HepG2 (cell line): ENCODE results near the gene CD4. TPM values are rescaled to one million over a fixed set of nuclear protein-coding genes. Genes with fewer than 3 reads are reported as not detected.

Experiments used
- AHR ChIP-seq: IDR thresholded peaks from 2 replicates; pipeline ENCODE4 v1.6.1; 2018; ENCODE audit warnings: missing genetic modification reagents, missing compliant biosample characterization
- E2F2 ChIP-seq: sonication (generic); formaldehyde crosslinking; IDR thresholded peaks from 2 replicates; pipeline ENCODE4 v1.4.0; 2020; ENCODE audit warnings: missing genetic modification reagents, borderline replicate concordance
- ISL2 ChIP-seq: sonication (generic); formaldehyde crosslinking; IDR thresholded peaks from 2 replicates; pipeline ENCODE4 v1.5.0; 2020; ENCODE audit warnings: missing genetic modification reagents
- KMT2B ChIP-seq: IDR thresholded peaks from 2 replicates; pipeline ENCODE4 v1.6.1; 2016; ENCODE audit warnings: missing genetic modification reagents, missing compliant biosample characterization
- MLLT10 ChIP-seq: sonication (generic); formaldehyde crosslinking; IDR thresholded peaks from 2 replicates; pipeline ENCODE4 v1.4.0; 2020; ENCODE audit warnings: missing genetic modification reagents
- NAIF1 ChIP-seq: sonication (generic); formaldehyde crosslinking; IDR thresholded peaks from 2 replicates; pipeline ENCODE4 v1.5.0; 2020; ENCODE audit warnings: mild to moderate bottlenecking, missing genetic modification reagents, borderline replicate concordance
- NPAS2 ChIP-seq: sonication (generic); formaldehyde crosslinking; IDR thresholded peaks from 2 replicates; pipeline ENCODE4 v1.8.0; 2022; ENCODE audit warnings: mild to moderate bottlenecking, missing genetic modification reagents, borderline replicate concordance
- SAP130 ChIP-seq: IDR thresholded peaks from 2 replicates; pipeline ENCODE4 v1.6.1; 2016; ENCODE audit warnings: low read depth
- SOX5 ChIP-seq: IDR thresholded peaks from 2 replicates; pipeline ENCODE4 v1.6.1; 2016; ENCODE audit warnings: borderline replicate concordance
- TOPORS ChIP-seq: sonication (generic); formaldehyde crosslinking; IDR thresholded peaks from 2 replicates; pipeline ENCODE4 v1.8.0; 2023; ENCODE audit warnings: mild to moderate bottlenecking, missing genetic modification reagents
- YEATS2 ChIP-seq: sonication (generic); formaldehyde crosslinking; IDR thresholded peaks from 2 replicates; pipeline ENCODE4 v1.4.0; 2020; ENCODE audit warnings: missing genetic modification reagents, borderline replicate concordance
- ZC3H13 ChIP-seq: sonication (generic); formaldehyde crosslinking; IDR thresholded peaks from 2 replicates; pipeline ENCODE4 v1.8.1; 2023; ENCODE audit warnings: mild to moderate bottlenecking, missing genetic modification reagents, moderate library complexity
- ZKSCAN5 ChIP-seq: sonication (generic); formaldehyde crosslinking; IDR thresholded peaks from 2 replicates; pipeline ENCODE4 v1.5.1; 2020; ENCODE audit warnings: mild to moderate bottlenecking, missing genetic modification reagents
- ZNF225 ChIP-seq: sonication (generic); formaldehyde crosslinking; IDR thresholded peaks from 2 replicates; pipeline ENCODE4 v1.4.0; 2020; ENCODE audit warnings: mild to moderate bottlenecking, missing genetic modification reagents
- ZNF660 ChIP-seq: sonication (generic); formaldehyde crosslinking; IDR thresholded peaks from 2 replicates; pipeline ENCODE4 v1.5.1; 2020; ENCODE audit warnings: mild to moderate bottlenecking, low read depth, missing genetic modification reagents, borderline replicate concordance
- polyA plus RNA-seq, 8 experiments: library from polyadenylated mRNA; depleted of rRNA in 3 of 8; stranded (reverse) in 7 of 8; unstranded in 1 of 8; fragments of >200 nt; fragmentation: Illumina TruSeq in 4 of 8; extraction: Trizol in 4 of 8; gene quantifications; 2 replicates each; pipeline versions ENCODE4 v1.2.1 to v1.2.3, GENCODE V29; 2011 to 2016; ENCODE audit warnings: low read depth in 4 of 8, missing spikeins in 1 of 8, mixed read lengths in 1 of 8; ENCODE audit not compliant: insufficient read depth in 1 of 8
- total RNA-seq, 5 experiments: library from RNA; depleted of rRNA; stranded (reverse); fragments of >200 nt; fragmentation: Illumina TruSeq; extraction: Trizol; gene quantifications; 2 replicates each; pipeline ENCODE4 v1.2.3, GENCODE V29; 2016; ENCODE audit warnings: low read depth in 1 of 5
- TF ChIP-seq, protein P1 (sequence below): sonication (generic); formaldehyde crosslinking; IDR thresholded peaks from 2 replicates; pipeline ENCODE4 v1.4.0; 2020; ENCODE audit warnings: mild to moderate bottlenecking, missing genetic modification reagents
- TF ChIP-seq, protein P2 (sequence below): sonication (generic); formaldehyde crosslinking; IDR thresholded peaks from 2 replicates; pipeline ENCODE4 v1.5.0; 2020; ENCODE audit warnings: missing genetic modification reagents
- TF ChIP-seq, protein P3 (sequence below): sonication (generic); formaldehyde crosslinking; IDR thresholded peaks from 2 replicates; pipeline ENCODE4 v1.4.0; 2020; ENCODE audit warnings: missing genetic modification reagents, borderline replicate concordance
- TF ChIP-seq, protein P4 (sequence below): sonication (generic); formaldehyde crosslinking; IDR thresholded peaks from 2 replicates; pipeline ENCODE4 v1.5.0; 2020; ENCODE audit warnings: mild to moderate bottlenecking, missing genetic modification reagents

CD4 gene
- total and polyA plus RNA-seq, 2 of the 13 experiments (the other 11 are each of a cell fraction or from before 2014, with no cell fraction given) = 0.07 to 0.95 TPM

- TF ChIP-seq NAIF1 (CRISPR knock-in tag) = no peak
- TF ChIP-seq AHR = peak; percentile 77; the same call in 1 of the 2 replicates
- TF ChIP-seq SAP130 (CRISPR knock-in tag) = peak; percentile 61; the same call in 1 of the 2 replicates
- TF ChIP-seq MLLT10 (CRISPR knock-in tag) = no peak
- TF ChIP-seq E2F2 (CRISPR knock-in tag) = peak; percentile 70; the same call in 1 of the 2 replicates
- TF ChIP-seq ZKSCAN5 (CRISPR knock-in tag) = no peak
- no peak; the same call in 1 of the 2 replicates for TF ChIP-seq SOX5
- 0 out of 2 replicates have a peak, but pooled peaks have one; percentile 53 for TF ChIP-seq TOPORS (CRISPR knock-in tag)
- peak; percentile 69; the same call in 1 of the 2 replicates for TF ChIP-seq YEATS2 (CRISPR knock-in tag)
- no peak for TF ChIP-seq NPAS2
- peak; percentile 73 for TF ChIP-seq KMT2B (CRISPR knock-in tag)
- TF ChIP-seq, protein P1, sequence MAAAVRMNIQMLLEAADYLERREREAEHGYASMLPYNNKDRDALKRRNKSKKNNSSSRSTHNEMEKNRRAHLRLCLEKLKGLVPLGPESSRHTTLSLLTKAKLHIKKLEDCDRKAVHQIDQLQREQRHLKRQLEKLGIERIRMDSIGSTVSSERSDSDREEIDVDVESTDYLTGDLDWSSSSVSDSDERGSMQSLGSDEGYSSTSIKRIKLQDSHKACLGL (CRISPR knock-in tag) = 0 out of 2 replicates have a peak, but pooled peaks have one; percentile 64
- TF ChIP-seq ZNF660 (CRISPR knock-in tag) = no peak
- TF ChIP-seq, protein P2, sequence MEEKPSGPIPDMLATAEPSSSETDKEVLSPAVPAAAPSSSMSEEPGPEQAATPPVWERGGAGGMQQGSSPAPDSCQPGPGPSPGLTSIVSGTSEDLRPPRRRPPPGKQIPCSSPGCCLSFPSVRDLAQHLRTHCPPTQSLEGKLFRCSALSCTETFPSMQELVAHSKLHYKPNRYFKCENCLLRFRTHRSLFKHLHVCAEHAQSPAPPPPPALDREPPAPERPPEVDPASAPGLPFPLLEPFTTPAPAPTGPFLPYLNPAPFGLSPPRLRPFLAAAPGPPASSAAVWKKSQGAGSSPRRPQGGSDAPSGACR (CRISPR knock-in tag) = peak; percentile 32; the same call in 1 of the 2 replicates
- TF ChIP-seq, protein P3, sequence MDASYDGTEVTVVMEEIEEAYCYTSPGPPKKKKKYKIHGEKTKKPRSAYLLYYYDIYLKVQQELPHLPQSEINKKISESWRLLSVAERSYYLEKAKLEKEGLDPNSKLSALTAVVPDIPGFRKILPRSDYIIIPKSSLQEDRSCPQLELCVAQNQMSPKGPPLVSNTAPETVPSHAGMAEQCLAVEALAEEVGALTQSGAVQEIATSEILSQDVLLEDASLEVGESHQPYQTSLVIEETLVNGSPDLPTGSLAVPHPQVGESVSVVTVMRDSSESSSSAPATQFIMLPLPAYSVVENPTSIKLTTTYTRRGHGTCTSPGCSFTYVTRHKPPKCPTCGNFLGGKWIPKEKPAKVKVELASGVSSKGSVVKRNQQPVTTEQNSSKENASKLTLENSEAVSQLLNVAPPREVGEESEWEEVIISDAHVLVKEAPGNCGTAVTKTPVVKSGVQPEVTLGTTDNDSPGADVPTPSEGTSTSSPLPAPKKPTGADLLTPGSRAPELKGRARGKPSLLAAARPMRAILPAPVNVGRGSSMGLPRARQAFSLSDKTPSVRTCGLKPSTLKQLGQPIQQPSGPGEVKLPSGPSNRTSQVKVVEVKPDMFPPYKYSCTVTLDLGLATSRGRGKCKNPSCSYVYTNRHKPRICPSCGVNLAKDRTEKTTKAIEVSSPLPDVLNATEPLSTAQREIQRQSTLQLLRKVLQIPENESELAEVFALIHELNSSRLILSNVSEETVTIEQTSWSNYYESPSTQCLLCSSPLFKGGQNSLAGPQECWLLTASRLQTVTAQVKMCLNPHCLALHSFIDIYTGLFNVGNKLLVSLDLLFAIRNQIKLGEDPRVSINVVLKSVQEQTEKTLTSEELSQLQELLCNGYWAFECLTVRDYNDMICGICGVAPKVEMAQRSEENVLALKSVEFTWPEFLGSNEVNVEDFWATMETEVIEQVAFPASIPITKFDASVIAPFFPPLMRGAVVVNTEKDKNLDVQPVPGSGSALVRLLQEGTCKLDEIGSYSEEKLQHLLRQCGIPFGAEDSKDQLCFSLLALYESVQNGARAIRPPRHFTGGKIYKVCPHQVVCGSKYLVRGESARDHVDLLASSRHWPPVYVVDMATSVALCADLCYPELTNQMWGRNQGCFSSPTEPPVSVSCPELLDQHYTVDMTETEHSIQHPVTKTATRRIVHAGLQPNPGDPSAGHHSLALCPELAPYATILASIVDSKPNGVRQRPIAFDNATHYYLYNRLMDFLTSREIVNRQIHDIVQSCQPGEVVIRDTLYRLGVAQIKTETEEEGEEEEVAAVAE (CRISPR knock-in tag) = no peak; the same call in 1 of the 2 replicates
- no peak for TF ChIP-seq ZNF225
- TF ChIP-seq ISL2 (CRISPR knock-in tag) = peak; percentile 16
- TF ChIP-seq, protein P4, sequence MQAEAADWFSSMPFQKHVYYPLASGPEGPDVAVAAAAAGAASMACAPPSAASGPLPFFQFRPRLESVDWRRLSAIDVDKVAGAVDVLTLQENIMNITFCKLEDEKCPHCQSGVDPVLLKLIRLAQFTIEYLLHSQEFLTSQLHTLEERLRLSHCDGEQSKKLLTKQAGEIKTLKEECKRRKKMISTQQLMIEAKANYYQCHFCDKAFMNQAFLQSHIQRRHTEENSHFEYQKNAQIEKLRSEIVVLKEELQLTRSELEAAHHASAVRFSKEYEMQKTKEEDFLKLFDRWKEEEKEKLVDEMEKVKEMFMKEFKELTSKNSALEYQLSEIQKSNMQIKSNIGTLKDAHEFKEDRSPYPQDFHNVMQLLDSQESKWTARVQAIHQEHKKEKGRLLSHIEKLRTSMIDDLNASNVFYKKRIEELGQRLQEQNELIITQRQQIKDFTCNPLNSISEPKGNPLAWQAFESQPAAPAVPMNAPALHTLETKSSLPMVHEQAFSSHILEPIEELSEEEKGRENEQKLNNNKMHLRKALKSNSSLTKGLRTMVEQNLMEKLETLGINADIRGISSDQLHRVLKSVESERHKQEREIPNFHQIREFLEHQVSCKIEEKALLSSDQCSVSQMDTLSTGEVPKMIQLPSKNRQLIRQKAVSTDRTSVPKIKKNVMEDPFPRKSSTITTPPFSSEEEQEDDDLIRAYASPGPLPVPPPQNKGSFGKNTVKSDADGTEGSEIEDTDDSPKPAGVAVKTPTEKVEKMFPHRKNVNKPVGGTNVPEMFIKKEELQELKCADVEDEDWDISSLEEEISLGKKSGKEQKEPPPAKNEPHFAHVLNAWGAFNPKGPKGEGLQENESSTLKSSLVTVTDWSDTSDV = peak; percentile 89; the same call in 1 of the 2 replicates
- TF ChIP-seq ZC3H13 (CRISPR knock-in tag) = 0 out of 2 replicates have a peak, but pooled peaks have one; percentile 4
Observed at GRCh38 chr12:6851921-6852650, 62.8 kb downstream of the CD4 start, which contains the start of gene USP5 (continued).
